GM12892 (cell line): Measurements from ENCODE around the gene TRMT61B.

Experiments
- POLR2A ChIP-seq: IDR thresholded peaks from 2 replicates; pipeline ENCODE4 v1.6.1; 2011; ENCODE audit warnings: low read depth, low read length, control low read depth
- POLR2AphosphoS5 ChIP-seq: IDR thresholded peaks from 2 replicates; pipeline ENCODE4 v1.6.1; 2011; ENCODE audit warnings: low read depth, low read length, control low read depth
- TAF1 ChIP-seq: IDR thresholded peaks from 2 replicates; pipeline ENCODE4 v1.6.1; 2011; ENCODE audit warnings: low read depth, mild to moderate bottlenecking, control low read depth, low read length, borderline replicate concordance

GRCh38 chr2:28904802-28905457 is 34.8 kb upstream of the TRMT61B start:
- TF ChIP-seq POLR2A (no peak), POLR2AphosphoS5 (peak; percentile 58; the same call in 1 of the 2 replicates), TAF1 (no peak)
